Heart left ventricle (tissue), 16 donors: ENCODE data around the gene LY9. TPM values are rescaled to one million over a fixed set of nuclear protein-coding genes. Genes with fewer than 3 reads are reported as not detected.

ENCODE experiments used
- ATAC-seq, 4 donors: fragments of 200-7000 bp; cut with Tn5 transposase; one replicate each; pipeline ENCODE4 v1.9.1; 2020 to 2022; ENCODE audit warnings: moderate library complexity in 4 of 4, mild to moderate bottlenecking in 3 of 4, moderate number of reproducible peaks in 1 of 4
- DNase-seq, 5 donors: peaks; one replicate each; pipeline ENCODE4 v3.0.0-alpha.2; 2020
- H3K27ac ChIP-seq, 12 donors: fragments of 200-600 bp; sonication (generic) in 4 of 12; one replicate each; pipeline versions ENCODE4 v1.5.0 to v1.8.0; 2016 to 2022; ENCODE audit warnings: mild to moderate bottlenecking in 2 of 12
- H3K27me3 ChIP-seq, 9 donors: fragments of 200-600 bp; sonication (generic) in 2 of 9; one replicate each; pipeline versions ENCODE4 v1.5.1 to v1.8.0; 2016 to 2022; ENCODE audit warnings: mild to moderate bottlenecking in 3 of 9
- H3K36me3 ChIP-seq, 9 donors: fragments of 200-600 bp; sonication (generic) in 2 of 9; one replicate each; pipeline versions ENCODE4 v1.5.0 to v1.8.0; 2018 to 2022; ENCODE audit warnings: mild to moderate bottlenecking in 2 of 9
- H3K4me1 ChIP-seq, 12 donors: fragments of 200-600 bp; sonication (generic) in 4 of 12; one replicate each; pipeline versions ENCODE4 v1.5.0 to v1.8.0; 2016 to 2022; ENCODE audit warnings: mild to moderate bottlenecking in 3 of 12
- H3K4me3 ChIP-seq, 12 donors: fragments of 200-600 bp; sonication (generic) in 4 of 12; one replicate each; pipeline versions ENCODE4 v1.5.0 to v1.8.0; 2017 to 2022; ENCODE audit warnings: mild to moderate bottlenecking in 9 of 12, moderate library complexity in 4 of 12
- H3K9me3 ChIP-seq, 12 donors: fragments of 200-600 bp; sonication (generic) in 4 of 12; one replicate each; pipeline versions ENCODE4 v1.5.0 to v1.8.0; 2016 to 2022; ENCODE audit warnings: mild to moderate bottlenecking in 1 of 12
- POLR2A ChIP-seq, 2 donors: fragments of 450-650 bp; IDR thresholded peaks; one replicate each; pipeline ENCODE4 v1.6.1; 2017; ENCODE audit warnings: antibody characterized with exemption in 2 of 2, mild to moderate bottlenecking in 2 of 2, moderate library complexity in 2 of 2
- whole genome bisulfite sequencing, 4 donors: extraction: QIAGEN DNeasy Blood & Tissue Kit in 2 of 4; methylation state at CpG; one replicate each; pipeline versions ENCODE4 v1.1.5 to v1.1.7; 2013 to 2018; 5-methylcytosine and 5-hydroxymethylcytosine counted together
- intact Hi-C, 10 donors: fragments of 100-400 bp; cut with DNase I; formaldehyde crosslinking; loops; one replicate each; pipeline versions ENCODE4 v1.11.1 to v1.14.2; 2022
- polyA plus RNA-seq, 2 donors: library from polyadenylated mRNA; stranded (reverse); fragments of 200-250 nt; gene quantifications; one replicate each; pipeline ENCODE4 v1.2.3, GENCODE V29; 2013
- total RNA-seq, 9 donors: library from RNA; depleted of rRNA in 2 of 9; stranded (reverse); fragments of >200 nt in 2 of 9; fragmentation: NEBNext Ultra II Directional in 3 of 9; extraction: Animal tissue kit (Norgen Biotek cat#: 25700) in 3 of 9; gene quantifications; one replicate each; pipeline versions ENCODE4 v1.1.0 to v1.2.4, GENCODE V29; 2016 to 2023
- TF ChIP-seq, protein P1 (sequence below), 12 donors: fragments of 200-600 bp; sonication (generic) in 4 of 12; IDR thresholded peaks; one replicate each; pipeline versions ENCODE4 v1.5.0 to v1.8.0; 2018 to 2022; ENCODE audit warnings: antibody characterized with exemption in 12 of 12, mild to moderate bottlenecking in 5 of 12
- donor health status: ischemic (EF 13 %, LVEDD 7.1; RV severe dilation, severe dysfunction).
- donor health status: healthy with polysubstance abuse.
- donor health status: DM: no; HTN: yes; CAD: no.
- donor health status: DM: no; HTN: no; CAD: no.
- donor health status: ischemic (EF 25% LVEDD 6.9; RV normal size, moderate dysfunction).
- donor health status: ischemic (EF 25% LVEDD 5.7; RV mildly dilated, moderate dysfunction).
- donor health status: healthy.
- donor health status: DM: yes; HTN: yes; CAD: no.
- donor health status: ischemic (EF 35%, LVEDD 5.7; RV mildly dilated, moderate dysfunction).
- donor health status: nonischemic (EF 11% LVEDD 7.7; RV severe dilation, severe dysfunction).
- donor health status: DM: yes; HTN: yes; CAD: no.
- donor health status: PGD.
- donor health status: ischemic (EF 29% LVEDD 5.4; RV normal size, mild dysfunction).
- donor health status: nonischemic (EF 23%, LVEDD 6.1; RV moderate dilation, normal function).

The LY9 gene
- total and polyA plus RNA-seq, 11 donors, result 0.06 to 2.5 (median 0.33) TPM; not detected in 5

DNA sequence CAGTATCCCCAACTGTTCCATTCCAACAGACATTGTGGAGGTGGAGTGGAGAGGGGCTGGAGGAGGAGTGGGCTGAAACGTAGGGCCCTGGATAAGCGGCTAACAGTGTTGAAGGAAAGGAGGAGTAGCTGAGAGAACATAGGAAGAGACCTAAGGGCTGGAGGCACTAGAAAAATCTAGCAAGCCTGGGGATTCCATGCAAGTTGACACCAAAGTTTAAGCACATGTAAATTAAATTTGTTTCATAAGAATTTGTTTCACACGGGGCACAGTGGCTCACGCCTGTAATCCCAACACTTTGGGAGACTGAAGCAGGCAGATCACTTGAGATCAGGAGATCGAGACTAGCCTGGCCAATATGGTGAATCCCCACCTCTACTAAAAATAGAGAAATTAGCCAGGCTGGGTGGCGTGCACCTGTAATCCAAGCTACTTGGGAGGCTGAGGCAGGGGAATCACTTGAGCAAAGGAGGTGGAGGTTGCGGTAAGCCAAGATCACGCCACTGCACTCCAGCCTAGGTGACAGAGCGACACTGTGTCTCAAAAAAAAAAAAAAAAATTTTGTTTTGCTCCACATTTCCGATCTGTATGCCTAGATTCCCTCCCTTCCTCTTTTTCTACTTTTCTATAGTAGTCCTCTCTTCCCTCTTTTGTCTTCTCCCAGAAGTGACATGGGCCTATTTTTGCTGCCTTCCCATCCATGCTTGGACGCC, 67.2 kb downstream of the LY9 start:
- Histone ChIP-seq H3K36me3 (no peaks in the 10 kb centered on the region), H3K9me3 (no peaks in the 10 kb centered on the region), H3K27ac (peak overlapping the region in 1 of 12 donors; percentile 85), H3K4me1 (peaks cover 0 to 68% (median 0%) of the 10 kb centered on the region in 12 donors), H3K4me3 (no peak overlapping the region), H3K27me3 (peaks cover 0 to 21% (median 0%) of the 10 kb centered on the region in 9 donors)
- WGBS, 4 donors, result 82 to 89% (median 86%) methylated on average over 11 of the region's 11 CpGs
- ATAC-seq (peak in 1 of 4 donors; percentile 35), DNase-seq (no peak)
- intact Hi-C loops, result no loop called here
- TF ChIP-seq, protein P1, sequence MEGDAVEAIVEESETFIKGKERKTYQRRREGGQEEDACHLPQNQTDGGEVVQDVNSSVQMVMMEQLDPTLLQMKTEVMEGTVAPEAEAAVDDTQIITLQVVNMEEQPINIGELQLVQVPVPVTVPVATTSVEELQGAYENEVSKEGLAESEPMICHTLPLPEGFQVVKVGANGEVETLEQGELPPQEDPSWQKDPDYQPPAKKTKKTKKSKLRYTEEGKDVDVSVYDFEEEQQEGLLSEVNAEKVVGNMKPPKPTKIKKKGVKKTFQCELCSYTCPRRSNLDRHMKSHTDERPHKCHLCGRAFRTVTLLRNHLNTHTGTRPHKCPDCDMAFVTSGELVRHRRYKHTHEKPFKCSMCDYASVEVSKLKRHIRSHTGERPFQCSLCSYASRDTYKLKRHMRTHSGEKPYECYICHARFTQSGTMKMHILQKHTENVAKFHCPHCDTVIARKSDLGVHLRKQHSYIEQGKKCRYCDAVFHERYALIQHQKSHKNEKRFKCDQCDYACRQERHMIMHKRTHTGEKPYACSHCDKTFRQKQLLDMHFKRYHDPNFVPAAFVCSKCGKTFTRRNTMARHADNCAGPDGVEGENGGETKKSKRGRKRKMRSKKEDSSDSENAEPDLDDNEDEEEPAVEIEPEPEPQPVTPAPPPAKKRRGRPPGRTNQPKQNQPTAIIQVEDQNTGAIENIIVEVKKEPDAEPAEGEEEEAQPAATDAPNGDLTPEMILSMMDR (IDR thresholded peaks at IDR 0.05), result no peak
- TF ChIP-seq POLR2A (IDR thresholded peaks at IDR 0.05), result no peak

DNA sequence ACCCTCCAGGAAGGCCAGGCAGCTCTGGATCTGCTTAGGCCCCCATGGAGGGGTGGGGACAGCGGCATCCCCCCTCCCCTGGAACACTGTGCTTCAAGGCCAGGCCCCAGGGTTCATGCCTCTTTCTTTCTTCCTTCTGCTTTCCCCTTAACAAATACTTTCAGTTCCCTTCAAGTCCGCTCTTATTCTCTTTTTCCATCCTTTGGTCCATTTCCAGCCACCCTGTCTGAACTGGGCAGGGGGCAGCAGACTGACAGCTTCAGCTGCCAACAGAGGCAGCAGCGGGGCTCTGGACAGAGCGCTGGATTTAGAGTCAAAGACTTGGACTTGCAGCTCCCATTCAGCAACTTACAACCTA, 67.8 kb downstream of the LY9 start:
- H3K36me3 ChIP-seq, result no peaks in the 10 kb centered on the region
- WGBS, 4 donors, result 78 to 89% (median 87%) methylated on average over 4 of the region's 4 CpGs
- H3K27ac ChIP-seq, result peak overlapping the region in 1 of 12 donors; percentile 85
- H3K27me3 ChIP-seq, result peaks cover 0 to 21% (median 0%) of the 10 kb centered on the region in 9 donors
- ATAC-seq (peak; percentile 28 to 66 (median 58)), DNase-seq (peak in 2 of 5 donors; percentile 34 to 71)
- H3K4me1 ChIP-seq, result peaks cover 0 to 65% (median 0%) of the 10 kb centered on the region in 12 donors
- intact Hi-C loops, result no loop called here
- H3K9me3 ChIP-seq, result no peaks in the 10 kb centered on the region
- TF ChIP-seq, protein P1 (IDR thresholded peaks at IDR 0.05), result no peak
- no peak for TF ChIP-seq POLR2A (IDR thresholded peaks at IDR 0.05)
- no peak overlapping the region for H3K4me3 ChIP-seq

DNA sequence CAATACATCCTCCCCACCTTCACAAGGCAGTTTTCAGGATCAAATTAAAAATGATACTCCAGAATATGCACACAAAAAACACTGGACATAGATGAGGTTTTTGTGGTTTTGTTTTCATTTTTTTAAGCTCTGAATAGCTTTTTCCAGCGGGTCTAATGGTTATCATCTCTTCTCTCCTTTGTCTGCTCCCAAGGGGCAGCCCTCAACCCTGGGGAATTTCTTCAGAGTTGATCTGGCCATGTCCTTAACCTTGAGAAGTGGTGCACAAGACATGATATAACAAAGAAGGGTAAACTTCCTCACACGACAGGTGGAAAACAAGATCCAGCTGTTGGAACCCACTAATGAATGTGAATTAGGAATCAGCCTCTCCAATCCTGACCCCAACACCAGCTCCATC, 68.2 kb downstream of the LY9 start:
- intact Hi-C loops, result no loop called here
- TF ChIP-seq, protein P1 (IDR thresholded peaks at IDR 0.05), result no peak
- no peak for TF ChIP-seq POLR2A (IDR thresholded peaks at IDR 0.05)
- ATAC-seq (no peak), DNase-seq (no peak)
- peak overlapping the region in 1 of 12 donors; percentile 85 for H3K27ac ChIP-seq
- 61 to 67% (median 64%) methylated on average over 2 of the region's 2 CpGs for WGBS, 4 donors
- no peaks in the 10 kb centered on the region for H3K36me3 ChIP-seq
- peaks cover 0 to 21% (median 0%) of the 10 kb centered on the region in 9 donors for H3K27me3 ChIP-seq
- H3K4me3 ChIP-seq, result no peak overlapping the region
- no peaks in the 10 kb centered on the region for H3K9me3 ChIP-seq
- H3K4me1 ChIP-seq, result peaks cover 0 to 60% (median 0%) of the 10 kb centered on the region in 12 donors

DNA sequence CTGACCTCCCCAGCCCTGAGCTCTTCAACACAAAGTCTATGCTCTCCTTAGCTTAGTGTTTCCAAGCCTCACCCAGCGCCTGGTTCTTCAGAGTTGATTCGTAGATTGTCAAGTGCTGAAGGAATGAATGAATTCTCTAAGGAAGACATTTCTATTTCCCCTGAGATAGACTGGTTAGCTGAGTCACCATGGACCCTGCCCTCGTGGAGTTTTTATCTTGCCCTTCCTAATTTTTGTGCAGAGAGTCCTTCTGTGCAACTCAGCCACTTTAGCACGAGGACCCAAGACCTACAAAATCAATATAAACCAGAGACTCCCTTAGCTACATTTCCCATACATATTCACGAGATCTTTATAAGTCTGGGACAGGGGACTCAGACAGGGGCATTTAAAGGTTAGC, 69.4 kb downstream of the LY9 start:
- WGBS, 4 donors, result 82 to 87% (median 84%) methylated on average over 5 of the region's 5 CpGs
- no peak overlapping the region for H3K27ac ChIP-seq
- no peaks in the 10 kb centered on the region for H3K36me3 ChIP-seq
- H3K4me1 ChIP-seq, result peaks cover 0 to 49% (median 0%) of the 10 kb centered on the region in 12 donors
- no peaks in the 10 kb centered on the region for H3K9me3 ChIP-seq
- no peak for ATAC-seq
- DNase-seq, result no peak
- H3K4me3 ChIP-seq, result no peak overlapping the region
- intact Hi-C loops, result no loop called here
- TF ChIP-seq, protein P1 (IDR thresholded peaks at IDR 0.05), result no peak
- TF ChIP-seq POLR2A (IDR thresholded peaks at IDR 0.05), result no peak
- peaks cover 0 to 21% (median 0%) of the 10 kb centered on the region in 9 donors for H3K27me3 ChIP-seq
